ENCODE measurements around the gene ZNF575. TPM values are rescaled to one million over a fixed set of nuclear protein-coding genes. Genes with fewer than 3 reads are reported as not detected.
"Not testable (repeated sequence)": the region's sequence is repeated elsewhere in the genome, so short reads cannot be mapped to it uniquely, and the experiment has no call there.

ZNF575 gene
- total RNA-seq, 1 experiment from 2014 or later = 0.08 TPM

DNA sequence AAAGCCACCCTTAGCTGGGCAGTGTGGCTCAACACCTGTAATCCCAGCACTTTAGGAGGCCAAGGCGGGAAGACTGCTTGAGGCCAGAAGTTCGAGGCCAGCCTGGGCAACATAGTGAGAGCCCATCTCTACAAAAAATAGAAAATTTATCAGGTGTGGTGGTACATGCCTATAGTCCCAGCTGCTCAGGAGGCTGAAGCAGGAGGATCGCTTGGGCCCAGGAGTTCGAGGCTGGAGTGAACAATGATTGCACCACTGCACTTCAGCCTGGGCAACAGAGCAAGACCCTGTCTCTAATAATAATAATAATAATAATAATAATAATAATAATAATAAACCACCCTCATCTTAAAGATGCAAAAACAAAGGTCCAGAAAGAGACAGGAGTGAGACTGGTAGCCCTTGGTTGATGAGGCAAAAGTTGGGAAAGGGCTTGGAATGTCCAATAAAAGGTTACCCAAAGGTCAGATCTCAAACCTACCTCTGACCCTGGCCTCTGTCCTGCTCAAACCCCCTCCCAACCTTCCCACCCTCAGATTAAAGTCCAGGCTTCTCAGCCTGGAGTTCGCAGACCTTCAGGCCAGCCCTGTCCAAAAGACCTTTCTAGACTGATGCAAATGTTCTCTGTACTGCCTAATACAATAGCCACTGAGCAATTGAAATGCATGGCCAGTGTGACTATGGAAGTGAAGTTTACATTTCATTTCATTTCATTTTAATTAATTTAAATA, 9.1 kb downstream of the ZNF575 start:
- DNase-seq (ENCODE audit: low spot score) = no peak

GRCh38 chr19:43544077-43544476, 11.1 kb downstream of the ZNF575 start:
- DNase-seq (ENCODE audit: low spot score) = no peak

DNA sequence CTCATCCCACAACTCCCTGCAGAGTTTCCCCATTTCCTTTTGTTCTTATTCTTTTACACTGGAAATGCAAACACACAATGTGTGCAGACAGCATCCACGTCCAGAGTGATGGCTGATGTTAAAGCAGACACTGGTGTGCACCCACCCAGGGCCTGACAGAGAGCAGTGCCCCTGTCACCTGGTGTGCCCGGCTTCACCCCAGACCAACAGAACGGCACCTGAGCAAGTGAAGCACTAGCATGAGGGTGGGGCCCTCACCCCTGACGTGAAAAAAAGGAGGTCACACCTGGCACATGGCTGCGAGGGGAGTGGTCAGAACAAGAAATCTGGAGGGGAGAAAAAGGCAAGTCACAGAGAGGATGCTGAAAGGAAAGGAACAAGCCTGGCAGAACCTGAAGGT, 12.3 kb downstream of the ZNF575 start:
- DNase-seq (ENCODE audit: low spot score) = no peak

DNA sequence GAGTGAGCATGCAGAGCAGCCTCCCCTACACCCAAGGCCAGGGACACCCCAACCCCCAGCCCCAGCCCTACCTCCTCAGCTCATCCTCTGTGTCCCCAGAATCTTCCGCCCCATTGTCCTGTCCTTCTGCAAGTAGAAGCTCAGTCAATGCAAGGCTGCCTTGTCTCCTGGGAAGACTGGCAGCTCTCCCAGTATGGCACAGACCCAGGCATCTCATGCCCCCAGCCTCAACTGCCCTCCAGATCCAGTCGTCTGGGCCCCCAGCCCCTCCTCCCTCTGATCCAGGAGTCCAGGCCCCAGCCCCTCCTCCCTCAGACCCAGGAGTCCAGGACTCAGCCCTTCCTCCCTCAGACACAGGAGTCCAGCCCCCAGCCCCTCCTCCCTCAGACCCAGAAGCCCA, 13.0 kb downstream of the ZNF575 start:
- no peak for DNase-seq (ENCODE audit: low spot score)

DNA sequence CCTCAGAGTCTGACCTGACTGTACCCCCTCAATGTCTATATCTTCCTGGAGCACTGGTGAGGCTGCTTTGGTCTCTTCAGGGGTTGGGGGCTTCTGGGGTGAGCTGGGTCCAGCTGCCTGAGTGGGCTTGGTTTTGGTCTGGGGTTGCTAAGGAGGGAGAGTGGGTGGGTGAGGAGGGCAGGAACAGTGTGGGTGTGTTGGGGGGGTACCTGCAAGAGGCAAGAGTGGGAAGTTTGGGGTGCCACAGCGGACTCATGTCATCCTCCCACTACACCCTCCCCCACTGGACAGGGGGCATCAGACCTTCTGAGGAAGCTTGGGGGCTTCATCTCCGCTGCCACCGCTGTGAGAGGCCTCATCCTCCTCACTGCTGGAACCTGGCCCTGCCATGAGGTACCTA, 13.6 kb downstream of the ZNF575 start:
- DNase-seq (ENCODE audit: low spot score) = no peak

DNA sequence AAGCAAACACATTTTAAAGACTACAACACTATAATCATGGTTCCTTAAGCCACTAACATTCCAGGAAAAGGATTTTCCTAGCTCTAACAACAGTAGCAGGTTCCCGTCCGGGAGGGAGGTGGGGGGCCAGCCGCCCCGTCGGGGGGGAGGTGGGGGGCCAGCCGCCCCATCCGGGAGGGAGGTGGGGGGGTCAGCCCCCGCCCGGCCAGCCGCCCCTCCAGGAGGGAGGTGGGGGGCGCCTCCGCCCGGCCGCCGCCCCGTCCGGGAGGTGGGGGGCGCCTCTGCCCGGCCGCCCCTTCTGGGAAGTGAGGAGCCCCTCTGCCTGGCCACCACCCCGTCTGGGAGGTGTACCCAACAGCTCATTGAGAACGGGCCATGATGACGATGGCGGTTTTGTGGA, 14.9 kb downstream of the ZNF575 start:
- not testable (repeated sequence) for DNase-seq (ENCODE audit: low spot score)

DNA sequence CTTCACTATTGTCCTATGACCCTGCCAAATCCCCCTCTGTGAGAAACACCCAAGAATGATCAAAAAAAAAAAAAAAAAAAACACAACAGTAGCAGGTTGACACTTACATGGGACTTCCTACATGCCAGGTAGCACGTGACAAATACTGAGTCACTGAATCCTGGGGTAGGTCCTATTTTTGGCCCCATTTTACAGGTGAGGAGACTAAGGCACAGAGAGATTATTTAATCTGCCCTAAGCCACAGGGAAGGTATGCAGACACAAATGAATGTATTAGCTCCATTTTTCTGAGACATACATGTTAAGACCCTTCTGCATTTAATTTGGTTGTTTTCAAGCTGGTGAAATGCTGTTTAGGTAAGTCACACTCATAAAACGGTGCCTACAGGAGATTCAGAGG, 15.7 kb downstream of the ZNF575 start:
- DNase-seq (ENCODE audit: low spot score) = no peak

GRCh38 chr19:43551399-43552197, 18.6 kb downstream of the ZNF575 start:
- DNase-seq (ENCODE audit: low spot score) = no peak

- DNase-seq (ENCODE audit: low spot score) = no peak
Measured at GRCh38 chr19:43552198-43552450, 19.1 kb downstream of the ZNF575 start.

- no peak for DNase-seq (ENCODE audit: low spot score)
Measured at GRCh38 chr19:43552616-43553015, 19.6 kb downstream of the ZNF575 start.

DNA sequence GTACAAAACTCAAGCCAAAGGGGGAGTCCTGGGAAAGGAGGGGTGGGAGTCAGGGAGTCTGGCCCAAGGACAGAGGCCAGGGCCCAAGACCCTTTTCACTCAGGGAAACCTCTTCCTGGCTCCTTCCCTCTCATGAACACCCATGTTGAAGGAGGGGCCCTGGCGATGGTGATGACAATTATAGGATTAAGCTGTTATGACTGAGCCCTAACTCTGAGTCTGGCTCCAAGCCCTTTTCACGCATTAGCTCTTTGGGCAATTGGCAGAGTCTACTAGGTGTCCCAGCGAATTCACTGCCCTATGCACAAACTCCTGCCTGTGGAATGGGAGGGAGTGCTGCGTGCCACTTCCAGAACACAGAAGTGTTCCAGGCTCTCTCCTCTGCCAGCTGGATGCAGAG, 20.7 kb downstream of the ZNF575 start:
- no peak for DNase-seq (ENCODE audit: low spot score)

- no peak for DNase-seq (ENCODE audit: low spot score)
Measured at GRCh38 chr19:43554317-43554895, 21.4 kb downstream of the ZNF575 start.

GRCh38 chr19:43555185-43555770, 22.3 kb downstream of the ZNF575 start:
- DNase-seq (ENCODE audit: low spot score) = peak; percentile 90

DNA sequence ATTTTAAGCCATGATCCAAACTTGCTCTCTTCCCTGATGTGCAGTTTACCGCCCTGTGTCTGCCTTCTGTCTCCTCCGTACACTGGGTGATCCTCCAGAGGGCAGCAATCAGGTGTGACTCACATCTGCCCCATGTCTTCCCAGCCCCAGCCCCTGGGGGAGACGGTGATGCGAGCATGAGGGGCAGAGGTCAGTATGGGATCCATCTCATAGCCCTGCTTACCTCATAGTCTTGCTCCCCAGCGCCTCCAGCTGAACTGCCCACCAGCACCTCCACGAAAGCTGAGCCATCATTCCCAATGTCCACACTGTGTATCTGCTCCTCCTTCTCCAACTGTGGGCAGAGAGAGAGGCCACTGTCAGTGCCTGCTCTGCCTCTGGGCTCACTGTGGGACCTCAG, 27.7 kb downstream of the ZNF575 start:
- no peak for DNase-seq (ENCODE audit: low spot score)

GRCh38 chr19:43561139-43561970, 28.4 kb downstream of the ZNF575 start:
- DNase-seq (ENCODE audit: low spot score) = no peak

DNA sequence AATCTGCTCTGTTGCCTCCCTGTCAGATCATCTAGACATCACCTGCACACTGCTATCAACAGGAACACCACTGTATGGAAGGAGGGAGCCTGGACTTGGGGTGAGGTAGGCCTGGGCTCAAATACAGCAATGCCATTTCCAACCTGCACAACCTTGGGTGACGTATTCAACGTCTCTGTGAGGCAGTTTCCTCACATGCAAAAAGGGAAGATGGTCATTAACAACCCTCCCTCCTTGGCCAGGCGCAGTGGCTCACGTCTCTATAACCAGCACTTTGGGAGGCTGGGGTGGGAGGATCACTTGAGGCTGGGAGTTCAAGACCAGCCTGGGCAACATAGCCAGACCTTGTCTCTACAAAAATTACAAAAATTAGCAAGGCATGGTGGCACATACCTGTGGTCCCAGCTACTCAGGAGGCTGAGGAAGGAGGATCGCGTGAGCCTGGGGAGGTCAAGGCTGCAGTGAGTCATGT, 29.3 kb downstream of the ZNF575 start:
- no peak for DNase-seq (ENCODE audit: low spot score)

GRCh38 chr19:43562698-43563241, 29.8 kb downstream of the ZNF575 start:
- DNase-seq (ENCODE audit: low spot score) = no peak

DNA sequence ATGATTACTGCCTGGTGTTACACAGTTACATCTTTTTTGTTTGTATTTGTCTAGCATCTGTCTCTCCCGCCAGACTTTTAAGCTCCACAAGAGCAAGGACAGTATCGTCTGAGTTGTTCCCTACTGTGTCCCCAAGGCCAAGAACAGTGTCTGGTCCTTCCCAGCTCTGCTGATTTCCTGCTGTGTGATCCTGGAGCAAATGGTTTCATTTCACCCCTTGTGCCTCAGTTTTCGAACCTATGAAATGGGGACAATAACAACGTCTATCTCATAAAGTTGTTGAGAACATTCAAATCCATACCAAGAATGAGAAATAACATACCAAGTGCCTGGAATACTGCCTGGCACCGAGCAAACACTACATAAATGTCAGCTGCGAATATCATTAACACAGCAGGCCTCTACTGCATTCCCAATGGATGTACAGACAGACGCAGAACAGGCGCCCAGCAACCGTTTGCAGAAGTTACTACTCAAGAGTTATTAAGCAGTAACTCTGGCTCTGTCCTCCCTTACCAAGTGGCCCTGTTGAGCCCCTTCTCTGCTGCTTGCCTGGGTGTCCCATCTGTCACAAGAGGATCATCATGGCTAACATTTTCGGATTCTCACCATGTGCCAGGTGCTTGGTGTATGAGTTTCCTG, 30.9 kb downstream of the ZNF575 start:
- DNase-seq (ENCODE audit: low spot score) = no peak

- DNase-seq (ENCODE audit: low spot score) = no peak
Measured at GRCh38 chr19:43564800-43565199, 31.8 kb downstream of the ZNF575 start.

DNA sequence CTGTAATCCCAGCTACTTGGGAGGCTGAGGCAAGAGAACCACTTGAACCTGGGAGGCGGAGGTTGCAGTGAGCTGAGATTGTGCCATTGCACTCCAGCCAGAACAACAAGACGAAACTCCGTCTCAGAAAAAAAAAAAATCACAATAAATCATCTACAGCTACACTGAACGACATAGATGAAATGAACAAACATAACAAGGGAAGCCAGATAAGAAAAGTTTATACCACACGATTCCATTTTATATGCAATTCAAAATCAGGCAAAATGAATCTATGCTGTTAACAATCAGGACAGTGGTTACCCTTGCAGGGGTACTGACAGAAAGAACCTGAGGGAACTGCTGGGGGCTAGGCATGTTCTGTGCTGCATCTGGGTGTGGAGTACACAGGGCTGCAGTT, 36.7 kb downstream of the ZNF575 start:
- no peak for DNase-seq (ENCODE audit: low spot score)
